ENCODE measurements around the gene EYA2.

DNA sequence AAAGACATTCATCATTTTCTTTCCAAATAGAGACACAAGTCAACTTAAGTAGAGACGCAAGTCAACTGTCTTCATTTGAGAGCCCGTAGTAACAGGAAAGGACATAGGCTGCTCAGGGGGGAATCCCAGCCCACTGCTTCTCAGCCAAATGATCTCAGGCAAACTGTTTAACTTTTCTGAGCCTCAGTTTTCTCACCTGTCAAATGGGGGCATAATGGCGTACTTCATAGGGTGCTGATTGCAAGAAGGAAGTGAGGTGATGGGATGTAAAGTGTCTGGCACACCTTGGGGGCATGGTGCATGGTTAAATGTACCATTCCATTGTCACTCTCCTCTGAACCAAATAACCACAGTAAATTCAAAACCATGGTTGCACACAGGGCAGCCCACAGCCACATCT is 96.5 kb downstream of the EYA2 start:
- TF ChIP-seq, protein P1, sequence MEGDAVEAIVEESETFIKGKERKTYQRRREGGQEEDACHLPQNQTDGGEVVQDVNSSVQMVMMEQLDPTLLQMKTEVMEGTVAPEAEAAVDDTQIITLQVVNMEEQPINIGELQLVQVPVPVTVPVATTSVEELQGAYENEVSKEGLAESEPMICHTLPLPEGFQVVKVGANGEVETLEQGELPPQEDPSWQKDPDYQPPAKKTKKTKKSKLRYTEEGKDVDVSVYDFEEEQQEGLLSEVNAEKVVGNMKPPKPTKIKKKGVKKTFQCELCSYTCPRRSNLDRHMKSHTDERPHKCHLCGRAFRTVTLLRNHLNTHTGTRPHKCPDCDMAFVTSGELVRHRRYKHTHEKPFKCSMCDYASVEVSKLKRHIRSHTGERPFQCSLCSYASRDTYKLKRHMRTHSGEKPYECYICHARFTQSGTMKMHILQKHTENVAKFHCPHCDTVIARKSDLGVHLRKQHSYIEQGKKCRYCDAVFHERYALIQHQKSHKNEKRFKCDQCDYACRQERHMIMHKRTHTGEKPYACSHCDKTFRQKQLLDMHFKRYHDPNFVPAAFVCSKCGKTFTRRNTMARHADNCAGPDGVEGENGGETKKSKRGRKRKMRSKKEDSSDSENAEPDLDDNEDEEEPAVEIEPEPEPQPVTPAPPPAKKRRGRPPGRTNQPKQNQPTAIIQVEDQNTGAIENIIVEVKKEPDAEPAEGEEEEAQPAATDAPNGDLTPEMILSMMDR (IDR thresholded peaks at IDR 0.05), result no peak
- TF ChIP-seq POLR2A (IDR thresholded peaks at IDR 0.05), result no peak
